A673 (cell line): ENCODE data around the gene SH3PXD2B. TPM values are rescaled to one million over a fixed set of nuclear protein-coding genes. Genes with fewer than 3 reads are reported as not detected.
"Not testable (repeated sequence)": the region's sequence is repeated elsewhere in the genome, so short reads cannot be mapped to it uniquely, and the experiment has no call there.

Source experiments
- BruUV-seq: library from RNA; stranded (reverse); fragments of 400-500 nt; replicated peaks from 2 replicates; lab custom pipeline; 2021; lab: Mats Ljungman, UMichigan
- CTCF ChIA-PET: fragments of 300-600 bp; sonication (Branson Sonifier 250); formaldehyde crosslinking; loops from one replicate; lab custom pipeline; 2022; ENCODE audit warnings: antibody characterized with exemption; lab: Charles Lee
- POLR2A ChIA-PET: fragments of 300-600 bp; sonication (Branson Sonifier 250); formaldehyde crosslinking; loops from one replicate; lab custom pipeline; 2022; ENCODE audit warnings: antibody characterized with exemption; ENCODE audit not compliant: low non-redundant PET; lab: Charles Lee
- DNase-seq: peaks from one replicate; pipeline ENCODE4 v3.0.0-alpha.2; 2015; ENCODE audit warnings: low spot score
- H3K27ac ChIP-seq: fragments of 200-600 bp; sonication (generic); 2 replicates; pipeline ENCODE4 v1.5.1; 2016; ENCODE audit warnings: mixed run types, low read depth, mild to moderate bottlenecking, mixed read lengths, antibody characterized with exemption, low read length; ENCODE audit not compliant: poor library complexity, severe bottlenecking
- H3K27me3 ChIP-seq: fragments of 200-600 bp; sonication (generic); replicated peaks from 2 replicates; pipeline ENCODE4 v1.6.1; 2017; ENCODE audit warnings: mixed run types, low read depth, mild to moderate bottlenecking, mixed read lengths, antibody characterized with exemption, low read length; ENCODE audit not compliant: insufficient read depth, poor library complexity
- H3K36me3 ChIP-seq: fragments of 200-600 bp; sonication (generic); 2 replicates; pipeline ENCODE4 v1.6.1; 2016; ENCODE audit warnings: mixed run types, mild to moderate bottlenecking, mixed read lengths, antibody characterized with exemption, low read length; ENCODE audit not compliant: insufficient read depth, poor library complexity, severe bottlenecking
- H3K4me1 ChIP-seq: fragments of 200-600 bp; sonication (generic); 2 replicates; pipeline ENCODE4 v1.6.1; 2017; ENCODE audit warnings: mixed run types, mild to moderate bottlenecking, mixed read lengths, antibody characterized with exemption, low read length; ENCODE audit not compliant: insufficient read depth, poor library complexity, severe bottlenecking
- H3K4me3 ChIP-seq: fragments of 200-600 bp; sonication (generic); 2 replicates; pipeline ENCODE4 v1.5.1; 2016; ENCODE audit warnings: low read depth, mixed run types, mild to moderate bottlenecking, mixed read lengths, low read length; ENCODE audit not compliant: poor library complexity, severe bottlenecking
- H3K9me3 ChIP-seq: fragments of 200-600 bp; sonication (generic); 2 replicates; pipeline ENCODE4 v1.6.1; 2016; ENCODE audit warnings: mixed run types, low read depth, mild to moderate bottlenecking, mixed read lengths, antibody characterized with exemption, low read length; ENCODE audit not compliant: poor library complexity, severe bottlenecking
- EZH2 ChIP-seq: fragments of 200-600 bp; sonication (generic); IDR thresholded peaks from 2 replicates; pipeline ENCODE4 v1.6.1; 2017; ENCODE audit warnings: borderline replicate concordance, low read depth, mild to moderate bottlenecking, mixed read lengths, antibody characterized with exemption, low read length; ENCODE audit not compliant: poor library complexity, severe bottlenecking
- intact Hi-C: fragments of 100-400 bp; cut with micrococcal nuclease; formaldehyde crosslinking; loops from one replicate; pipeline ENCODE4 v1.10.0; 2022; ENCODE audit not compliant: unreplicated experiment
- total RNA-seq: library from RNA; stranded (reverse); gene quantifications from 2 replicates; pipeline ENCODE4 v1.2.3, GENCODE V29; 2021
- TF ChIP-seq, protein P1 (sequence below): fragments of 300-800, 200-600 bp; sonication (generic); conservative IDR thresholded peaks from 2 replicates; pipeline ENCODE4 v1.5.1; 2017; ENCODE audit warnings: low read depth, mild to moderate bottlenecking, antibody characterized with exemption, low read length, moderate library complexity, mixed read lengths

SH3PXD2B gene
- total RNA-seq, 1 experiment from 2014 or later, result 28.1 TPM

DNA sequence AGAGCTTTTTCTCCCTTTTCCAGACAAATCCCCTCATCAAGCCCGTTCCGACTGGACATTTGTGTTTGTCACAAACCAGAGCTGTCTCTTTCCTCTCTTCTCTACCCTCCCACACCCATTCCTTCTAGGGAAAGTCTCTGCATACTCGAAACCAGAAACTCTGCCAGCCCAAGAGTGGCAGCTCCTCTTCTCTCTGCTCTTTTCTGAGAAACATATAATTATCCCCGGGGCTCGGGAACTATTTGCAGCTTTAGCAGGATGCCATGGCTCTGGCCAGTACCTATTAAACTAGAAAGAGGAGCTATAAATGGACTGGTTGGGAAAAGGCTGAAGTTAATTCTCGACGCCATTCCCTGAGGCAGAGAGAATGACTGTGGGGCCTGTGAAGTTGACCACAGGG is 82.6 kb downstream of the SH3PXD2B start:
- TF ChIP-seq EZH2, result no peak
- TF ChIP-seq, protein P1, sequence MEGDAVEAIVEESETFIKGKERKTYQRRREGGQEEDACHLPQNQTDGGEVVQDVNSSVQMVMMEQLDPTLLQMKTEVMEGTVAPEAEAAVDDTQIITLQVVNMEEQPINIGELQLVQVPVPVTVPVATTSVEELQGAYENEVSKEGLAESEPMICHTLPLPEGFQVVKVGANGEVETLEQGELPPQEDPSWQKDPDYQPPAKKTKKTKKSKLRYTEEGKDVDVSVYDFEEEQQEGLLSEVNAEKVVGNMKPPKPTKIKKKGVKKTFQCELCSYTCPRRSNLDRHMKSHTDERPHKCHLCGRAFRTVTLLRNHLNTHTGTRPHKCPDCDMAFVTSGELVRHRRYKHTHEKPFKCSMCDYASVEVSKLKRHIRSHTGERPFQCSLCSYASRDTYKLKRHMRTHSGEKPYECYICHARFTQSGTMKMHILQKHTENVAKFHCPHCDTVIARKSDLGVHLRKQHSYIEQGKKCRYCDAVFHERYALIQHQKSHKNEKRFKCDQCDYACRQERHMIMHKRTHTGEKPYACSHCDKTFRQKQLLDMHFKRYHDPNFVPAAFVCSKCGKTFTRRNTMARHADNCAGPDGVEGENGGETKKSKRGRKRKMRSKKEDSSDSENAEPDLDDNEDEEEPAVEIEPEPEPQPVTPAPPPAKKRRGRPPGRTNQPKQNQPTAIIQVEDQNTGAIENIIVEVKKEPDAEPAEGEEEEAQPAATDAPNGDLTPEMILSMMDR, result no peak
- POLR2A ChIA-PET, result no interaction called here
- no peaks in the 10 kb centered on the region for H3K36me3 ChIP-seq
- BruUV-seq, result no TSS peak
- no peak overlapping the region for H3K4me3 ChIP-seq
- H3K9me3 ChIP-seq, result no peaks in the 10 kb centered on the region
- intact Hi-C loops, result no loop called here
- no peak for DNase-seq
- H3K4me1 ChIP-seq, result no peaks in the 10 kb centered on the region
- H3K27me3 ChIP-seq, result no peaks in the 10 kb centered on the region
- H3K27ac ChIP-seq, result no peak overlapping the region
- CTCF ChIA-PET, result no interaction called here

DNA sequence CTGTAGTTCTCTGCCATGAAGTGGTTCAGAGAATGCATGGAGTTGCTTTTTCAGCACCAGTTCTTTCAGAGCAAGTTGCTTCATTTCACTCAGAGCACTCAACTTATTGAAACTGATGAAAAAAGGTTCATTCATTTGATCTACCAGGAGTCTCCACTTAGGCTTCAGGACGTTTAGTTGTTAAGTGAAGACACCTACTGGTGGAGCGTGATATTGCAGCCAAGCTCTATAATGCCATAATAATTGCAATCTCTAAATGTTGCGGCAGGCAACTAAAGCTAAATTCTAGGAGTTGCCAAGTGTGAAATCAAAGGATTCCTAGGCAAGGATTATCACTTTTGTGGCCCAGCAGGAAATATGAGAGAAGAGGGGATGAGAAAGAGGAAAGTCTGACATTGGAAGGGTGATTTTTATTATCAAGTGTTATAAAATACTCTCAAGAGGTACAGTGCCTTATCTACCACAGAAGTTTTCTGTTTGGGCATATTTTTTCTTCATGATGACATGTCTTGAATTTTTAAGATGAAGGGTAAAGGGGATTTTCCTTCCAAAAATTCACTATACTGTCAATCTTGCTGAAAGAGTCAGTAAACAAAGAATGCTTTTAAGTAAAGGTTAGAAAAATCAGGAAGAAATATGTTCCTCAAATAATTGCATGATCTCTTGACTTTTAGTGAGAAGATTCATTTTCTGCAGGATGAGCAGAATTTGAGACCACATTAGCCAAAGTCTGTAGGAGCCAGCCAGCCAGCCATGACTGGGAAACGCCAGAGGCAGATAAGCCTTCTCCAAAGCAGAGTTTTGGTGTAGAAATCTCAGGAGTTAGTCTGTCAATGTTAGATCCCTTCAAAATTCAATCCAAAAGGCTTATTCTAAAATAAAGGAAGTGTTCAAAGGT is 83.4 kb downstream of the SH3PXD2B start:
- Histone ChIP-seq H3K36me3 (no peaks in the 10 kb centered on the region), H3K4me1 (no peaks in the 10 kb centered on the region), H3K27me3 (no peaks in the 10 kb centered on the region), H3K4me3 (no peak overlapping the region), H3K27ac (no peak overlapping the region), H3K9me3 (no peaks in the 10 kb centered on the region)
- CTCF ChIA-PET, result no interaction called here
- DNase-seq, result peak; percentile 36
- intact Hi-C loops, result no loop called here
- POLR2A ChIA-PET, result no interaction called here
- TF ChIP-seq, protein P1, result peak; percentile 53
- TF ChIP-seq EZH2, result no peak
- BruUV-seq, result no TSS peak

DNA sequence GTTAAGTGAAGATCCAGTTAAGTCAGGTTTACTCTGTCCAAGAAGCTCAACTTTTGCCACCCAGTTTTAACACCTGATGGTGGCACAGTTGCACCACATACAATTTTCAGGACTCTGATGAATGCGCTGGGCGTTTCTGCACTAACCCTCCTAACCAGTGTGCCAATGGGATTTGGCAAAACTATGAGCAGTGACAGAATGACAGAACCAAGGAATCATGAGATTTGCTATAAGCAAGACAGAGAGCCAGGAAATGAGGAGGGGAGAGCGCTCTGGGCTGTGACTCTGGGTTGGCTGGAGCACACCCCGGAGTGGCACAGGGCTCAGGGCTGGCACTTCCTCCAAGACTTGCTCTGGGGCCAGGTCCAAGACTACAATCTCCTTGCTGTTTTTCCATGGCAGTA is 84.1 kb downstream of the SH3PXD2B start:
- Histone ChIP-seq H3K36me3 (no peaks in the 10 kb centered on the region), H3K4me1 (no peaks in the 10 kb centered on the region), H3K4me3 (no peak overlapping the region), H3K27me3 (no peaks in the 10 kb centered on the region), H3K9me3 (no peaks in the 10 kb centered on the region), H3K27ac (no peak overlapping the region)
- intact Hi-C loops, result no loop called here
- TF ChIP-seq, protein P1, result no peak
- TF ChIP-seq EZH2, result no peak
- ChIA-PET POLR2A (no interaction called here), CTCF (no interaction called here)
- no TSS peak for BruUV-seq
- no peak for DNase-seq

DNA sequence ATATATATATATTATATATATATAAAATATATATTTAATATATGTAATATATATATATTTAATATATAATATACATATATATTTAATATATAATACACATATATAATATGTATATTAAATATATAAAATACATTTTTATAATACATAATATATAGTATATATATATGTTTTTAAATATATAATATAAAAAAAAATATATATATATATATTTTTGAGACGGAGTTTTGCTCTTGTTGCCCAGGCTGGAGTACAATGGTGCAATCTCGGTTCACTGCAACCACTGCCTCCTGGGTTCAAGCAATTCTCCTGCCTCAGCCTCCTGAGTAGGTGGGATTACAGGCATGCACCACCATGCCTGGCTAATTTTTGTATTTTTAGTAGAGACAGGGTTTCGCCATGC is 85.6 kb downstream of the SH3PXD2B start:
- H3K4me1 ChIP-seq, H3K9me3 ChIP-seq, BruUV-seq, DNase-seq, H3K4me3 ChIP-seq, H3K36me3 ChIP-seq, CTCF ChIA-PET, H3K27me3 ChIP-seq, H3K27ac ChIP-seq, POLR2A ChIA-PET, intact Hi-C loops: not testable (repeated sequence)
